ENCODE results near the gene CNR2.
"Not testable (repeated sequence)": the region's sequence is repeated elsewhere in the genome, so short reads cannot be mapped to it uniquely, and the experiment has no call there.

The CNR2 gene

GRCh38 chr1:23913212-23913880 is at the start of gene CNR2:
Gene CNR2 (minus strand): TSS chr1:23913362. CDS start chr1:23875617, 37,745 bp downstream.
- DNase-seq: no peak
- intact Hi-C loops (cut with DNase I): no loop called here

- intact Hi-C loops (cut with DNase I): loop anchor here (2.0 kb wide), 1 partner anchor 20 kb away; the partner anchor contains the start of gene SRSF10
- peak in 6 of 42 donors; percentile 10 to 36 (median 25) for DNase-seq
Observed at GRCh38 chr1:23960291-23961020, 47.3 kb upstream of the CNR2 start.

GRCh38 chr1:23959461-23960290 is 46.5 kb upstream of the CNR2 start, which contains the start of gene PNRC2:
Gene PNRC2 (plus strand): TSS chr1:23959828. CDS start chr1:23961458, 1,630 bp downstream.
- peak; percentile 94 to 99 (median 98) for DNase-seq
- intact Hi-C loops (cut with DNase I): loop anchor here (2.0 kb wide), 1 partner anchor 21 kb away; the partner anchor contains the start of gene SRSF10

- DNase-seq: peak in 41 of 42 donors; percentile 24 to 76 (median 56)
- intact Hi-C loops (cut with DNase I): no loop called here
Observed at GRCh38 chr1:23958810-23959460, 45.8 kb upstream of the CNR2 start.

- DNase-seq; intact Hi-C loops (cut with DNase I): not testable (repeated sequence)
Observed at GRCh38 chr1:23958040-23958809, 45.1 kb upstream of the CNR2 start.

GRCh38 chr1:23957096-23957495 is 43.9 kb upstream of the CNR2 start:
- intact Hi-C loops (cut with DNase I): no loop called here
- no peak for DNase-seq

- DNase-seq: no peak
- intact Hi-C loops (cut with DNase I): no loop called here
Observed at GRCh38 chr1:23953020-23953419, 39.9 kb upstream of the CNR2 start.

- DNase-seq: no peak
- intact Hi-C loops (cut with DNase I): no loop called here
Observed at GRCh38 chr1:23947366-23947765, 34.2 kb upstream of the CNR2 start.

GRCh38 chr1:23936481-23937176 is 23.5 kb upstream of the CNR2 start:
- DNase-seq: peak in 1 of 42 donors; percentile 14
- intact Hi-C loops (cut with DNase I): no loop called here

GRCh38 chr1:23931491-23931880 is 18.3 kb upstream of the CNR2 start:
- DNase-seq: no peak
- intact Hi-C loops (cut with DNase I): no loop called here

GRCh38 chr1:23930861-23931490 is 17.8 kb upstream of the CNR2 start:
- peak in 3 of 42 donors; percentile 32 to 40 (median 36) for DNase-seq
- intact Hi-C loops (cut with DNase I): no loop called here

GRCh38 chr1:23930270-23930669 is 17.1 kb upstream of the CNR2 start:
- intact Hi-C loops (cut with DNase I): no loop called here
- no peak for DNase-seq

- DNase-seq: no peak
- intact Hi-C loops (cut with DNase I): no loop called here
Observed at GRCh38 chr1:23928789-23929188, 15.6 kb upstream of the CNR2 start.

GRCh38 chr1:23927097-23927496 is 13.9 kb upstream of the CNR2 start:
- intact Hi-C loops (cut with DNase I): no loop called here
- no peak for DNase-seq

- no peak for DNase-seq
- intact Hi-C loops (cut with DNase I): no loop called here
Observed at GRCh38 chr1:23925279-23925678, 12.1 kb upstream of the CNR2 start.

GRCh38 chr1:23924601-23925000 is 11.4 kb upstream of the CNR2 start:
- no peak for DNase-seq
- intact Hi-C loops (cut with DNase I): no loop called here
